Endodermal cell (in vitro differentiated cells): ENCODE measurements around the gene CREG2. TPM values are rescaled to one million over a fixed set of nuclear protein-coding genes. Genes with fewer than 3 reads are reported as not detected.

Source experiments
- DNase-seq: peaks from one replicate; pipeline ENCODE4 v3.0.0-alpha.2; 2017
- H3K27ac ChIP-seq: 2 replicates; pipeline ENCODE4 v1.5.1; 2013; ENCODE audit warnings: mild to moderate bottlenecking, low read depth, low read length, moderate library complexity
- H3K27me3 ChIP-seq: 2 replicates; pipeline ENCODE4 v1.6.1; 2013; ENCODE audit warnings: mild to moderate bottlenecking, low read length, moderate library complexity; ENCODE audit not compliant: insufficient read depth, control insufficient read depth, poor library complexity, severe bottlenecking
- H3K36me3 ChIP-seq: 2 replicates; pipeline ENCODE4 v1.7.0; 2013; ENCODE audit warnings: mild to moderate bottlenecking, low read length, moderate library complexity; ENCODE audit not compliant: control insufficient read depth, insufficient read depth
- H3K4me1 ChIP-seq: one replicate; pipeline ENCODE4 v1.7.0; 2013; ENCODE audit warnings: low read length; ENCODE audit not compliant: control insufficient read depth, insufficient read depth
- H3K4me3 ChIP-seq: 2 replicates; pipeline ENCODE4 v1.5.1; 2013; ENCODE audit warnings: mild to moderate bottlenecking, low read length, moderate library complexity
- H3K9ac ChIP-seq: 2 replicates; pipeline ENCODE4 v1.6.1; 2013; ENCODE audit warnings: mild to moderate bottlenecking, low read length, moderate library complexity; ENCODE audit not compliant: poor library complexity, severe bottlenecking; ENCODE audit errors: extremely low read depth
- H3K9me3 ChIP-seq: 2 replicates; pipeline ENCODE4 v1.6.1; 2013; ENCODE audit warnings: mild to moderate bottlenecking, low read length, moderate library complexity; ENCODE audit not compliant: control insufficient read depth
- H3K27ac Mint-ChIP-seq: 2 replicates; pipeline ENCODE4 v1.8.0; 2020; ENCODE audit warnings: mixed read lengths
- H3K27me3 Mint-ChIP-seq: 2 replicates; pipeline ENCODE4 v1.8.0; 2021; ENCODE audit warnings: mild to moderate bottlenecking, mixed read lengths; ENCODE audit not compliant: insufficient read depth
- H3K36me3 Mint-ChIP-seq: 2 replicates; pipeline ENCODE4 v1.8.0; 2020; ENCODE audit warnings: low read depth, mixed read lengths
- H3K4me1 Mint-ChIP-seq: 2 replicates; pipeline ENCODE4 v1.8.0; 2020; ENCODE audit warnings: mixed read lengths
- H3K4me3 Mint-ChIP-seq: 2 replicates; pipeline ENCODE4 v1.8.0; 2020; ENCODE audit warnings: mild to moderate bottlenecking, moderate library complexity, mixed read lengths
- H3K9me3 Mint-ChIP-seq: 2 replicates; pipeline ENCODE4 v1.8.0; 2020; ENCODE audit warnings: mild to moderate bottlenecking, mixed read lengths
- CTCF ChIP-seq: fragments of 200-600 bp; sonication (generic); conservative IDR thresholded peaks from 2 replicates; pipeline ENCODE4 v1.5.0; 2021; ENCODE audit warnings: antibody characterized with exemption, mild to moderate bottlenecking
- WGBS, 2 experiments: methylation state at CpG; one replicate each; pipeline versions ENCODE4 v1.1.5 to v1.1.7; 2013; ENCODE audit warnings: missing lambda C conversion rate in 2 of 2, mixed read lengths in 1 of 2; ENCODE audit not compliant: insufficient coverage in 1 of 2, insufficient read length in 1 of 2; 5-methylcytosine and 5-hydroxymethylcytosine counted together
- total RNA-seq, 2 donors: library from RNA; stranded (reverse); fragmentation: NEBNext Ultra II Directional in 1 of 2; extraction: Animal tissue kit (Norgen Biotek cat#: 25700) in 1 of 2; gene quantifications; 2 replicates in 1 of 2; 3 replicates in 1 of 2; pipeline ENCODE4 v1.2.1, GENCODE V29; 2021

CREG2 gene
- total RNA-seq, 2 donors from 2014 or later = 0.13 TPM; not detected in 1

DNA sequence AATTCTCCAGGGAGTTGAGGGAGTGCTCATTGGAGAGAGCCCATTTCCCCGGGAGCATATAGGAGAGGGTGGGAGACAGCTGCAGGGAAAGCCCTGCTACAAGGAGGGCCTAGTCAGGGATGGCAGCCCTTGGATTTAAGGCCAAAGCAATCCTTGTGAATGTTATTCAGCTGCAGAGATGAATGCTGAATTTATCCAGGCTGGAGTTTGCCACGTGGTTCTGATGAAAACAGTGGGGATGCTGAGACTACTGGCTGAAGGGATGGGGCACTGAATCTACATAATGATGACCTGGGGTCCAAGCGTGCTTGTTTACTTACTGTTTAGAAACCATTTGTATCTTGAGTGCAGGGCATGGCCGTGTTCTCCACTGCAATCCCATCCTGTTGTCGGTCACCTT lies 43.2 kb downstream of the CREG2 start:
- H3K4me3 Mint-ChIP-seq = no peak overlapping the region
- Histone ChIP-seq H3K9ac (no peak overlapping the region), H3K4me3 (no peak overlapping the region), H3K27me3 (no peaks in the 10 kb centered on the region), H3K9me3 (no peaks in the 10 kb centered on the region), H3K27ac (no peak overlapping the region), H3K36me3 (no peaks in the 10 kb centered on the region), H3K4me1 (no peaks in the 10 kb centered on the region)
- DNase-seq = no peak
- H3K9me3 Mint-ChIP-seq = peaks cover 5% of the 10 kb centered on the region
- peaks cover 19% of the 10 kb centered on the region for H3K4me1 Mint-ChIP-seq
- 73 to 82% methylated on average over 3 to 5 of the region's 5 CpGs for WGBS, 2 experiments
- H3K36me3 Mint-ChIP-seq = no peaks in the 10 kb centered on the region
- H3K27me3 Mint-ChIP-seq = peaks cover 2% of the 10 kb centered on the region
- peak overlapping the region; percentile 11 for H3K27ac Mint-ChIP-seq
- no peak for TF ChIP-seq CTCF

DNA sequence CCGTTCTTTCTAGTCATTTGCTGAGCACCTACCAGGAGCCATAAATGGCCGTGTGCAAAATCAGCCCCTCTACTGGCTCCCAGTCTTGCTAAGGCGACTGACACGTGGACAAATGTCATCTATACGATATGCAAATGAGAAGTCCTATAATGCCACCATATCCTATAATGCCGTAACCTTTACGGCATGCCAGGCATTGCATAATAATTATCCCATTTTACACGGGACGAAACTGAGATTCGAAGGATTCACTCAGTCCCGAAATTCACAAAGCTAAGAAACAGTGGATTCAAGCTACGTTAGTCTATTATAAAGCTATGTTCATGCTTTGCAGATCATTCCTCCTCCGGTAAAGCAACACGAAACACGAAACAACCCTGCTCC lies 44.7 kb downstream of the CREG2 start:
- TF ChIP-seq CTCF = no peak

DNA sequence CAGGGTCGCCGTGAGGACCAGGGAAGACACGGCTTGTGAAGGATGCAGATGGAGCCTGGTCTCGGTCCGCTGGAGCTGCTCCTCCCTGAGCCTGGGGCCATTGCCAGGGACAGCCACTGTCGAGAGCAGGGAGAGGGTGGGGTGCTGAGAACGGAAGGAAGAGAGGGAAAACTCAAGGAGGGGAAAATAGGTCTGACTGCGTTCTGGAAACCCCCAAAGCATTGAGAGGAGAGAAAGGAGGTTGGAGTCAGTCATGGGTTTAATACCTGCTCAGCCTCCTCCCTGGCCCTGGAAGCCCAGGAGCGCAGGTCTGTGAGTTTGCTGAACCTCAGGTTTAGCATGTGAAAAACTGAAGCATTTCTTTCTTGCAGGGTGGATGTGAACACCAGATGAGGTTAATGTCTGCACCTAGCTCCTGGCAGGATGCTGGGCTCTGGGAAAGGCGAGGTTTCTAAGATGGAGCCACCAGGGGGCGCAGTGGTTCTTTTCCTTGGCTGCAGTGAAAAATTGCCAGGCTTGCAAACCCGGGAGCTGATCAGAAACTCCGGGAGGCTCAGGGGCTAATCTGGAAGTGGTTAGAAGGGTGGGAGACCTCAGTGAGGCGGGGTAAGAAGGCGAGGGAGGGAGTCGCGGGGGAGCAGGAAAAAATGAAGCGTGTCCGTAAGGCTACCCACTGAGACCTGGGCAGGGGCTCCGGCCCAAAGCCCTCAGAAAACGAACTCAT lies 45.2 kb downstream of the CREG2 start:
- H3K9ac ChIP-seq = no peak overlapping the region
- peak; percentile 89 for TF ChIP-seq CTCF
- Mint-ChIP-seq H3K36me3 (no peaks in the 10 kb centered on the region), H3K27ac (no peak overlapping the region), H3K4me3 (no peak overlapping the region), H3K9me3 (peaks cover 5% of the 10 kb centered on the region), H3K27me3 (peaks cover 2% of the 10 kb centered on the region), H3K4me1 (peaks cover 28% of the 10 kb centered on the region)
- 55 to 63% methylated on average over 10 to 21 of the region's 21 CpGs for WGBS, 2 experiments
- no peaks in the 10 kb centered on the region for H3K36me3 ChIP-seq
- H3K27ac ChIP-seq = no peak overlapping the region
- DNase-seq = peak; percentile 95
- H3K27me3 ChIP-seq = no peaks in the 10 kb centered on the region
- no peaks in the 10 kb centered on the region for H3K4me1 ChIP-seq
- H3K4me3 ChIP-seq = no peak overlapping the region
- no peaks in the 10 kb centered on the region for H3K9me3 ChIP-seq

More for the DNA sequence above, 44.7 kb downstream of the CREG2 start:
- Mint-ChIP-seq H3K27me3 (peaks cover 2% of the 10 kb centered on the region), H3K4me3 (no peak overlapping the region), H3K4me1 (peaks cover 28% of the 10 kb centered on the region), H3K36me3 (no peaks in the 10 kb centered on the region), H3K9me3 (peaks cover 5% of the 10 kb centered on the region), H3K27ac (no peak overlapping the region)
- no peaks in the 10 kb centered on the region for H3K27me3 ChIP-seq
- no peaks in the 10 kb centered on the region for H3K4me1 ChIP-seq
- no peak overlapping the region for H3K9ac ChIP-seq
- no peaks in the 10 kb centered on the region for H3K9me3 ChIP-seq
- H3K27ac ChIP-seq = no peak overlapping the region
- no peaks in the 10 kb centered on the region for H3K36me3 ChIP-seq
- no peak for DNase-seq
- WGBS, 2 experiments = 89 to 94% methylated on average over 15 of the region's 15 CpGs
- no peak overlapping the region for H3K4me3 ChIP-seq
